Skeletal muscle tissue (tissue), 4 donors: ENCODE results near the gene DSP. TPM values are rescaled to one million over a fixed set of nuclear protein-coding genes. Genes with fewer than 3 reads are reported as not detected.

Experiments
- H3K27ac ChIP-seq: one replicate; pipeline ENCODE4 v1.7.0; 2013; ENCODE audit warnings: mild to moderate bottlenecking, low read depth, low read length, inconsistent platforms
- H3K27me3 ChIP-seq, 3 donors: one replicate each; pipeline ENCODE4 v1.7.0; 2013; ENCODE audit warnings: low read length in 3 of 3; ENCODE audit not compliant: control insufficient read depth in 3 of 3, insufficient read depth in 3 of 3
- H3K36me3 ChIP-seq, 3 donors: one replicate each; pipeline ENCODE4 v1.7.0; 2013; ENCODE audit warnings: low read length in 3 of 3; ENCODE audit not compliant: control insufficient read depth in 3 of 3, insufficient read depth in 3 of 3
- H3K4me1 ChIP-seq, 3 donors: one replicate each; pipeline ENCODE4 v1.7.0; 2013; ENCODE audit warnings: low read length in 3 of 3, mild to moderate bottlenecking in 3 of 3; ENCODE audit not compliant: control insufficient read depth in 3 of 3, insufficient read depth in 3 of 3
- H3K4me3 ChIP-seq, 3 donors: one replicate each; pipeline ENCODE4 v1.7.0; 2013; ENCODE audit warnings: low read length in 3 of 3
- H3K9ac ChIP-seq, 3 donors: one replicate each; pipeline ENCODE4 v1.7.0; 2013; ENCODE audit warnings: low read length in 3 of 3, mild to moderate bottlenecking in 3 of 3, moderate library complexity in 2 of 3, low read depth in 1 of 3
- H3K9me3 ChIP-seq, 3 donors: one replicate each; pipeline ENCODE4 v1.7.0; 2013; ENCODE audit warnings: low read length in 3 of 3; ENCODE audit not compliant: control insufficient read depth in 3 of 3
- total RNA-seq: library from RNA; depleted of rRNA; stranded (reverse); fragments of >200 nt; gene quantifications from one replicate; pipeline ENCODE4 v1.2.3, GENCODE V29; 2014
- donor health status: Osteomylitis.

Gene DSP
- total RNA-seq, 1 donor from 2014 or later = 3.1 TPM

GRCh38 chr6:7633361-7633760 is 91.9 kb downstream of the DSP start:
- H3K36me3 ChIP-seq = no peaks in the 10 kb centered on the region
- H3K4me3 ChIP-seq = no peak overlapping the region

GRCh38 chr6:7636151-7636550 is 94.7 kb downstream of the DSP start:
- Histone ChIP-seq H3K9me3 (no peaks in the 10 kb centered on the region), H3K27ac (no peak overlapping the region), H3K27me3 (no peaks in the 10 kb centered on the region), H3K4me1 (no peaks in the 10 kb centered on the region), H3K36me3 (no peaks in the 10 kb centered on the region), H3K9ac (no peak overlapping the region), H3K4me3 (no peak overlapping the region)

More at GRCh38 chr6:7633361-7633760, 91.9 kb downstream of the DSP start:
- Histone ChIP-seq H3K4me1 (peaks cover 0 to 2% (median 0%) of the 10 kb centered on the region in 3 donors), H3K9me3 (no peaks in the 10 kb centered on the region), H3K27ac (no peak overlapping the region), H3K27me3 (no peaks in the 10 kb centered on the region), H3K9ac (no peak overlapping the region)

Other genes starting within 250 kb of the DSP start
- gene SSR1, start 228.5 kb upstream of the DSP start, total RNA-seq = 20.4 TPM
- not detected for gene CAGE1, start 151.9 kb upstream of the DSP start, total RNA-seq
- 18.3 TPM for gene RIOK1, start 151.9 kb upstream of the DSP start, total RNA-seq
- gene SNRNP48, start 48.5 kb downstream of the DSP start, total RNA-seq = 7.3 TPM
- gene BMP6, start 184.4 kb downstream of the DSP start, total RNA-seq = 2.1 TPM